ENCODE measurements around the gene DHX8. TPM values are rescaled to one million over a fixed set of nuclear protein-coding genes. Genes with fewer than 3 reads are reported as not detected.

Gene DHX8
- total and polyA plus RNA-seq, 2 experiments from 2014 or later = 33.1 to 34.4 TPM

DNA sequence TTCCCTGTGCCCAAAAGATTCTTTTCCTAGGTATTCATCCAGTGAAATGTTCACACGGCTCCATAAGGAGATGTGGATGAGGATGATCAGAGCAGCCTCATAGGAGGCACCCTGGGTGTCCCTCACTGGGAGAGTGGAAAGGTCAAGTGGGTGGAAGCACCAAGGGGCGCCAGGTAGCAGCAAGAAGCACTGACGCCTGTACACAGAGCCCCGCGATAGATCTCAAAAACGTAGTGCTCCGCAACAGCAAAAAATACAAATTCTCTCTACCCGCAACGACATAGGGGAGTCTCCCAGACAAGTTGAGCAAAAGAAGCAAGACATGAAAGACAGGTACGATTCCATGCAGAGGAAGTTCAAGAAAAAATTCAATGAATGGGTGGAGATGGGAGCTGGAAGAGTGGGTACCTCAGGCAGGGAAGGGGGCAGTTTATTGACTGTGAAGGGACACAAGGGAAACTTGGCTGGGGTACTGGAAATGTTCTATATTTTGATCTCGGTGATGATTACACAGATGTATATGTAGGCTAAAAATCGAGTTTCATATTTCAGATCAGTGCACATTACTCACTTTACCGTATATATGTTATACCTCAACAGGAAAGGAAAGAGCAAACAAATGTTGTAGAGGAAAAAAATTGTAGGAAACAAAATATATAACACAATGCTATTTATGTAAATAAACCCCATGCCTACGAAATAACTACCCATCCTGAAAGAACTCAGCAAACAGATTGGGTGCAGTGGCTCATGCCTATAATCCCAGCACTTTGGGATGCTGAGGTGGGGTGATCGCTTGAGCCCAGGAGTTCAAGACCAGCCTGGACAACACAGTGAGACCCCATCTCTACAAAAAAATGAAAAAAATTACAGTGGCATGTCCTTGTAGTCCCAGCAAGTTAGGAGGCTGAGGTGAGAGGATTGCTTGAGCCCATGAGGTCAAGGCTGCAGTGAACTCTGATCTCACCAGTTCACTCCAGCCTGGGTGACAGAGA, 80.1 kb downstream of the DHX8 start:
- TF ChIP-seq EZH2 (IDR thresholded peaks at IDR 0.05; ENCODE audit: insufficient read depth, poor library complexity, severe bottlenecking) (no peak), EZH2phosphoT487 (IDR thresholded peaks at IDR 0.05; ENCODE audit: insufficient read depth, low read depth) (no peak)

DNA sequence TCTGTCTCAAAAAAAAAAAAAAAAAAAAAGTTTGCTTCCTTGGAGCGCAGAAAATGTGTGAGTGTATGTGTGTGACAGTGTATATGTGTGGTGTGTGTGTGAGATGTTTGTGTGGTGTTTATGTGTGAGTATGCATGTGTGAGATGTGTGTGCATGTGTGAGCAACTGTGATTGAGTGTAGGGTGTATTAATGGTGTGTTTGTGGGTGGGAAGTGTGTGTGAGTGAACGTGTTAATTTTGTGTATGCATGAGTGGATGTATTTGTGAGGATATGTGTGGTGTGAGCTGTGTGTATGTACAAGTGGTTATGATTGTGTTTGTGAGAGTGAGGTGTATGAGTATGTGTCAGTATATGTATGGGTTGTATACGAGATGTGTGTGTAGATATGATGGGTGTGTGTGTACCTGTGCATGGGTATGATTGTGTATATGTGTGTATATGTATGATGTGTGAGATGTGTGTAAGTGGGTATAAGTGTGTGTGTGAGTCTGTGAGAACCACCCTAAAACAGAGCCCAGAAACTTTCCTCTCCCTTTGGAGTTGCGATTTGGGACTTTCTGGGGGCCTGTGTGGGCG, 84.8 kb downstream of the DHX8 start:
- peaks cover 9% of the 10 kb centered on the region for H3K4me1 ChIP-seq (ENCODE audit: insufficient read depth)

More for the DNA sequence above, 80.1 kb downstream of the DHX8 start:
- H3K79me2 ChIP-seq (ENCODE audit: insufficient read depth) = no peaks in the 10 kb centered on the region
- H4K20me1 ChIP-seq (ENCODE audit: insufficient read depth) = no peaks in the 10 kb centered on the region
- no peaks in the 10 kb centered on the region for H3F3A ChIP-seq (ENCODE audit: insufficient read depth)
- H3K4me1 ChIP-seq (ENCODE audit: insufficient read depth) = no peaks in the 10 kb centered on the region
- in situ Hi-C loops (cut with MboI) = no loop called here
- no peak overlapping the region for H3K4me2 ChIP-seq (ENCODE audit: unreplicated experiment)
- H3K9me3 ChIP-seq (ENCODE audit: low read depth) = no peaks in the 10 kb centered on the region
- H3K36me3 ChIP-seq (ENCODE audit: low read depth) = no peaks in the 10 kb centered on the region
- H3K9me2 ChIP-seq (ENCODE audit: insufficient read depth) = no peaks in the 10 kb centered on the region
- H3K27me3 ChIP-seq (replicated peaks; ENCODE audit: insufficient read depth) = no peaks in the 10 kb centered on the region; the same call in 1 of the 2 replicates
- H3K27ac ChIP-seq = no peak overlapping the region
- H3K9ac ChIP-seq = no peak overlapping the region
- no peak overlapping the region for H2AFZ ChIP-seq
- no peak for DNase-seq
- no peak overlapping the region for H3K4me3 ChIP-seq
- WGBS, 2 experiments (ENCODE audit: low coverage in 1 of 2, low lambda C conversion rate in 2 of 2, missing lambda C conversion rate in 2 of 2) = 74 to 84% methylated on average over 15 of the region's 15 CpGs

DNA sequence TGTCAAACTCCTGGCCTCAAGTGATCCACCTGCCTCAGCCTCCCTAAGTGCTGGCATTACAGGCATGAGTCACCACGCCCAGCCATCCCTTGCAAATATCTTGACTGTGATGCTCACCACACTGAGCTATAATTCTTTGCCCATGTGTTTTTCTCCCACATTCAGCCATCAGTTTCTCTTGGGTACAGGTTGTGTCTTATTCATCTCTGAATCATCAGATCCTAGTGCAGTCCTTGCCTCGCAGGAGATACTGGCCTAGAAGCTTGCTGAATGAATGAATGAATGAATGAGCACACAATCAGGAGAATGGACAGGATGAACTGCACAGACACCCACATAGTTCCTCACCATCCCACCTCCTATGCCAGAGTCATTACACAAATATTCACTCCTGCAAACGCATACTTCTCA, 86.7 kb downstream of the DHX8 start:
- Histone ChIP-seq H2AFZ (no peak overlapping the region), H3K79me2 (ENCODE audit: insufficient read depth) (no peaks in the 10 kb centered on the region), H3K27ac (no peak overlapping the region), H3F3A (ENCODE audit: insufficient read depth) (peaks cover 16% of the 10 kb centered on the region), H3K4me3 (no peak overlapping the region), H3K4me2 (ENCODE audit: unreplicated experiment) (no peak overlapping the region), H3K9ac (no peak overlapping the region), H3K9me3 (ENCODE audit: low read depth) (no peaks in the 10 kb centered on the region), H4K20me1 (ENCODE audit: insufficient read depth) (no peaks in the 10 kb centered on the region), H3K36me3 (ENCODE audit: low read depth) (no peaks in the 10 kb centered on the region), H3K27me3 (replicated peaks; ENCODE audit: insufficient read depth) (no peaks in the 10 kb centered on the region), H3K4me1 (ENCODE audit: insufficient read depth) (peaks cover 9% of the 10 kb centered on the region), H3K9me2 (ENCODE audit: insufficient read depth) (no peaks in the 10 kb centered on the region)
- peak; percentile 86 for DNase-seq
- TF ChIP-seq EZH2 (IDR thresholded peaks at IDR 0.05; ENCODE audit: insufficient read depth, poor library complexity, severe bottlenecking) = no peak
- TF ChIP-seq EZH2phosphoT487 (IDR thresholded peaks at IDR 0.05; ENCODE audit: insufficient read depth, low read depth) = no peak
- WGBS, 2 experiments (ENCODE audit: low coverage in 1 of 2, low lambda C conversion rate in 2 of 2, missing lambda C conversion rate in 2 of 2) = 2 to 6% methylated on average over 3 of the region's 3 CpGs
- in situ Hi-C loops (cut with MboI) = no loop called here

More for the DNA sequence above, 84.8 kb downstream of the DHX8 start:
- H4K20me1 ChIP-seq (ENCODE audit: insufficient read depth) = no peaks in the 10 kb centered on the region
- no peaks in the 10 kb centered on the region for H3K79me2 ChIP-seq (ENCODE audit: insufficient read depth)
- H3K4me3 ChIP-seq = no peak overlapping the region
- no peaks in the 10 kb centered on the region for H3K27me3 ChIP-seq (replicated peaks; ENCODE audit: insufficient read depth)
- no peaks in the 10 kb centered on the region for H3K9me2 ChIP-seq (ENCODE audit: insufficient read depth)
- H3K27ac ChIP-seq = no peak overlapping the region
- no peaks in the 10 kb centered on the region for H3K36me3 ChIP-seq (ENCODE audit: low read depth)
- H2AFZ ChIP-seq = no peak overlapping the region
- 89 to 91% methylated on average over 5 of the region's 5 CpGs for WGBS, 2 experiments (ENCODE audit: low coverage in 1 of 2, low lambda C conversion rate in 2 of 2, missing lambda C conversion rate in 2 of 2)
- H3K9me3 ChIP-seq (ENCODE audit: low read depth) = no peaks in the 10 kb centered on the region
- H3K4me2 ChIP-seq (ENCODE audit: unreplicated experiment) = no peak overlapping the region
- H3F3A ChIP-seq (ENCODE audit: insufficient read depth) = peaks cover 16% of the 10 kb centered on the region
- DNase-seq = no peak
- in situ Hi-C loops (cut with MboI) = no loop called here
- no peak overlapping the region for H3K9ac ChIP-seq
- TF ChIP-seq EZH2phosphoT487 (IDR thresholded peaks at IDR 0.05; ENCODE audit: insufficient read depth, low read depth) (no peak), EZH2 (IDR thresholded peaks at IDR 0.05; ENCODE audit: insufficient read depth, poor library complexity, severe bottlenecking) (no peak)

DNA sequence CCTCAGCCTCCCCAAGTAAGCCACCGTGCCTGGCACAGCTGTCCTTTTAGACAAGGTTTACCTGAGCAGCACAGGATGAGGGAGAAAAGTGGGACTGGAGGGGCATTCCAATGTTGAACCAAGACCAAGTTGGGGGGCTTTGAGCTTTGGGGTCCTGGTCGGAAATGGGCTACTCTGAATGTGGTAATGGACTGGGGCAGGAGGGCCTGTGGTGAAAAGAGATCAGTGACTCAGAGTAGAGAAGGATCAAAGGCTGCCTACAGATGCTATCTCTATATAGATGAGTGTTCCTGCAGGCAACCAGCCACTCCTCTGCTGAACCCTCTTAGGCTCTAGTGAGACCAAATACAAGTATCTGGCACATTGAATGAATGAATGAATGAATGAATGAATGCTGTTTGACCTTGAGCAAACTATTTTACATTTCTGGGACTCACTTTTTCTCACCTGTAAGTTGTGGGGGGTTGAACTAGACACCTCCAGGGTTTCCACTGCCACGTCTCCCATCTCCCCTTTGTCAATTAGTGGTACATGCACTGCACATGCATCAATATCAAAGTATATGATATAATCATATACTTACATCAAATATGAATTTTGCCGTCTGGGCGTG, 88.7 kb downstream of the DHX8 start:
- no peaks in the 10 kb centered on the region for H4K20me1 ChIP-seq (ENCODE audit: insufficient read depth)
- H3K27me3 ChIP-seq (replicated peaks; ENCODE audit: insufficient read depth) = no peaks in the 10 kb centered on the region
- no peak for DNase-seq
- TF ChIP-seq EZH2 (IDR thresholded peaks at IDR 0.05; ENCODE audit: insufficient read depth, poor library complexity, severe bottlenecking) (no peak), EZH2phosphoT487 (IDR thresholded peaks at IDR 0.05; ENCODE audit: insufficient read depth, low read depth) (no peak)
- H3K27ac ChIP-seq = no peak overlapping the region
- H3K9ac ChIP-seq = no peak overlapping the region
- H3K4me1 ChIP-seq (ENCODE audit: insufficient read depth) = peaks cover 9% of the 10 kb centered on the region
- no peaks in the 10 kb centered on the region for H3K36me3 ChIP-seq (ENCODE audit: low read depth)
- no peaks in the 10 kb centered on the region for H3K9me3 ChIP-seq (ENCODE audit: low read depth)
- WGBS, 2 experiments (ENCODE audit: low coverage in 1 of 2, low lambda C conversion rate in 2 of 2, missing lambda C conversion rate in 2 of 2) = 75 to 80% methylated on average over 5 of the region's 5 CpGs
- no peak overlapping the region for H3K4me3 ChIP-seq
- in situ Hi-C loops (cut with MboI) = no loop called here
- H2AFZ ChIP-seq = no peak overlapping the region
- peaks cover 16% of the 10 kb centered on the region for H3F3A ChIP-seq (ENCODE audit: insufficient read depth)
- no peaks in the 10 kb centered on the region for H3K9me2 ChIP-seq (ENCODE audit: insufficient read depth)
- H3K79me2 ChIP-seq (ENCODE audit: insufficient read depth) = no peaks in the 10 kb centered on the region
- H3K4me2 ChIP-seq (ENCODE audit: unreplicated experiment) = no peak overlapping the region
